WERI-Rb-1 (cell line): ENCODE data around the gene HOXB3.
"Not testable (repeated sequence)": the region's sequence is repeated elsewhere in the genome, so short reads cannot be mapped to it uniquely, and the experiment has no call there.

Experiments used
- DNase-seq: peaks from one replicate; pipeline ENCODE4 v3.0.0-alpha.2; 2020
- H3K27ac ChIP-seq: fragments of 250-450 bp; sonication (Bioruptor Pico); 2 replicates; pipeline ENCODE4 v1.5.1; 2020; ENCODE audit warnings: mild to moderate bottlenecking, moderate library complexity
- H3K27me3 ChIP-seq: fragments of 250-450 bp; sonication (Bioruptor Pico); 2 replicates; pipeline ENCODE4 v1.5.1; 2021; ENCODE audit warnings: mild to moderate bottlenecking, low read depth, moderate library complexity; ENCODE audit not compliant: insufficient read depth, severe bottlenecking
- H3K36me3 ChIP-seq: fragments of 250-450 bp; sonication (Bioruptor Pico); 2 replicates; pipeline ENCODE4 v1.5.1; 2020; ENCODE audit warnings: mild to moderate bottlenecking, moderate library complexity
- H3K4me3 ChIP-seq: 2 replicates; pipeline ENCODE4 v1.5.1; 2011; ENCODE audit warnings: low read depth, mild to moderate bottlenecking, control low read depth, low read length
- H3K9me3 ChIP-seq: fragments of 250-450 bp; sonication (Bioruptor Pico); 2 replicates; pipeline ENCODE4 v1.5.1; 2021; ENCODE audit warnings: mild to moderate bottlenecking, moderate library complexity; ENCODE audit not compliant: severe bottlenecking
- TF ChIP-seq, protein P1 (sequence below): IDR thresholded peaks from 2 replicates; pipeline ENCODE4 v1.5.1; 2011; ENCODE audit warnings: low read depth, mild to moderate bottlenecking, control low read depth, inconsistent platforms, low read length

Gene HOXB3

GRCh38 chr17:48541577-48542113 is 48.4 kb downstream of the HOXB3 start:
- H3K4me3 ChIP-seq, result no peak overlapping the region
- no peak overlapping the region for H3K27ac ChIP-seq
- H3K9me3 ChIP-seq, result peaks cover 13% of the 10 kb centered on the region
- no peaks in the 10 kb centered on the region for H3K36me3 ChIP-seq
- DNase-seq, result no peak
- TF ChIP-seq, protein P1, sequence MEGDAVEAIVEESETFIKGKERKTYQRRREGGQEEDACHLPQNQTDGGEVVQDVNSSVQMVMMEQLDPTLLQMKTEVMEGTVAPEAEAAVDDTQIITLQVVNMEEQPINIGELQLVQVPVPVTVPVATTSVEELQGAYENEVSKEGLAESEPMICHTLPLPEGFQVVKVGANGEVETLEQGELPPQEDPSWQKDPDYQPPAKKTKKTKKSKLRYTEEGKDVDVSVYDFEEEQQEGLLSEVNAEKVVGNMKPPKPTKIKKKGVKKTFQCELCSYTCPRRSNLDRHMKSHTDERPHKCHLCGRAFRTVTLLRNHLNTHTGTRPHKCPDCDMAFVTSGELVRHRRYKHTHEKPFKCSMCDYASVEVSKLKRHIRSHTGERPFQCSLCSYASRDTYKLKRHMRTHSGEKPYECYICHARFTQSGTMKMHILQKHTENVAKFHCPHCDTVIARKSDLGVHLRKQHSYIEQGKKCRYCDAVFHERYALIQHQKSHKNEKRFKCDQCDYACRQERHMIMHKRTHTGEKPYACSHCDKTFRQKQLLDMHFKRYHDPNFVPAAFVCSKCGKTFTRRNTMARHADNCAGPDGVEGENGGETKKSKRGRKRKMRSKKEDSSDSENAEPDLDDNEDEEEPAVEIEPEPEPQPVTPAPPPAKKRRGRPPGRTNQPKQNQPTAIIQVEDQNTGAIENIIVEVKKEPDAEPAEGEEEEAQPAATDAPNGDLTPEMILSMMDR, result no peak
- H3K27me3 ChIP-seq, result peaks cover 93% of the 10 kb centered on the region

- no peak for DNase-seq
- Histone ChIP-seq H3K27ac (no peak overlapping the region), H3K27me3 (peaks cover 94% of the 10 kb centered on the region)
Measured at GRCh38 chr17:48541036-48541576, 48.9 kb downstream of the HOXB3 start.

DNA sequence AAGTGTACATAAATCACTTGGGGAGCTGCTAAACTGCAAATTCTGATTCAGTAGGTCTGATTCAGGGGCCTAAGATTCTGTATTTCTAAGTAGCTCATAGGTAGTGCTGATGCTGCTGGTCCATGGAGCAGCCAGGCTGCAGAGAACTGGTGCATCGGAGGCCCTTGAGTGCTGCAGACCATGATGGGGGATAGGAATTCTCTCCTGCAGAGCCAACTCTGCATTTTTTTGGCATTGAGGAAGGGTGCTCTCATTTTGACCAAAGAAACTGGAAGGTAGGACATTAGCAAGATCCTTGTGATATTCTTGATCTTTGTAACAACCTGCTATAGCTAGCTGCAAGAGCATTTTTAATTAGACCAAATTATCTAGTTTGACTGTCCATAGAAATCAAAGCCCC is 49.8 kb downstream of the HOXB3 start:
- Histone ChIP-seq H3K9me3 (peaks cover 13% of the 10 kb centered on the region), H3K4me3 (no peak overlapping the region), H3K27me3 (peaks cover 94% of the 10 kb centered on the region), H3K27ac (no peak overlapping the region), H3K36me3 (no peaks in the 10 kb centered on the region)
- DNase-seq, result no peak
- TF ChIP-seq, protein P1, result no peak

More at GRCh38 chr17:48541036-48541576, 48.9 kb downstream of the HOXB3 start:
- TF ChIP-seq, protein P1, result no peak
- Histone ChIP-seq H3K9me3 (peaks cover 13% of the 10 kb centered on the region), H3K36me3 (no peaks in the 10 kb centered on the region), H3K4me3 (no peak overlapping the region)

GRCh38 chr17:48539177-48539576 is 50.9 kb downstream of the HOXB3 start:
- Histone ChIP-seq H3K9me3 (peaks cover 13% of the 10 kb centered on the region), H3K4me3 (no peak overlapping the region), H3K36me3 (no peaks in the 10 kb centered on the region), H3K27me3 (peaks cover 96% of the 10 kb centered on the region), H3K27ac (no peak overlapping the region)
- TF ChIP-seq, protein P1, result no peak
- DNase-seq, result no peak

GRCh38 chr17:48537316-48537715 is 52.7 kb downstream of the HOXB3 start:
- peaks cover 10% of the 10 kb centered on the region for H3K9me3 ChIP-seq
- TF ChIP-seq, protein P1, result no peak
- no peak for DNase-seq
- H3K36me3 ChIP-seq, result no peaks in the 10 kb centered on the region
- no peak overlapping the region for H3K4me3 ChIP-seq
- peaks cover 96% of the 10 kb centered on the region for H3K27me3 ChIP-seq
- no peak overlapping the region for H3K27ac ChIP-seq

GRCh38 chr17:48535793-48536559 is 54.1 kb downstream of the HOXB3 start:
- not testable (repeated sequence) for H3K36me3 ChIP-seq, H3K4me3 ChIP-seq, H3K9me3 ChIP-seq, H3K27ac ChIP-seq, DNase-seq
- H3K27me3 ChIP-seq, result peaks cover 96% of the 10 kb centered on the region
